Panc1 (cell line): ENCODE measurements around the gene MBNL2. TPM values are rescaled to one million over a fixed set of nuclear protein-coding genes. Genes with fewer than 3 reads are reported as not detected.

Experiments
- ATAC-seq: fragments of 200-7000 bp; cut with Tn5 transposase; 2 replicates; pipeline ENCODE4 v1.9.1; 2020; ENCODE audit warnings: mild to moderate bottlenecking, moderate library complexity
- BruUV-seq: library from RNA; stranded (reverse); fragments of 400-500 nt; replicated peaks from 2 replicates; lab custom pipeline; 2021; lab: Mats Ljungman, UMichigan
- CTCF ChIA-PET: fragments of 300-600 bp; sonication (Branson Sonifier 250); formaldehyde crosslinking; loops from one replicate; lab custom pipeline; 2022; ENCODE audit warnings: antibody characterized with exemption; lab: Charles Lee
- POLR2A ChIA-PET: fragments of 300-600 bp; sonication (Branson Sonifier 250); formaldehyde crosslinking; loops from one replicate; lab custom pipeline; 2022; ENCODE audit warnings: antibody characterized with exemption; lab: Charles Lee
- DNase-seq: peaks from one replicate; pipeline ENCODE4 v3.0.0-alpha.2; 2010; ENCODE audit warnings: low read depth, low spot score
- H3K27ac ChIP-seq: 2 replicates; pipeline ENCODE4 v1.5.1; 2011; ENCODE audit warnings: mild to moderate bottlenecking, low read length, inconsistent platforms
- H3K27me3 ChIP-seq: fragments of 200-500 bp; sonication (Bioruptor generic); 2 replicates; pipeline ENCODE4 v1.6.0; 2014; ENCODE audit warnings: low read length, inconsistent platforms; ENCODE audit not compliant: control insufficient read depth, insufficient read depth
- H3K36me3 ChIP-seq: fragments of 200-500 bp; sonication (Bioruptor generic); 2 replicates; pipeline ENCODE4 v1.5.1; 2014; ENCODE audit warnings: inconsistent platforms, mild to moderate bottlenecking, low read length, moderate library complexity; ENCODE audit not compliant: control insufficient read depth, insufficient read depth
- H3K4me1 ChIP-seq: 2 replicates; pipeline ENCODE4 v1.5.1; 2011; ENCODE audit warnings: inconsistent platforms, mild to moderate bottlenecking, low read length, moderate library complexity; ENCODE audit not compliant: control insufficient read depth, insufficient read depth
- H3K4me3 ChIP-seq, 2 experiments: 2 replicates each; pipeline ENCODE4 v1.5.1; 2011 to 2012; ENCODE audit warnings: low read depth in 2 of 2, low read length in 2 of 2, mild to moderate bottlenecking in 2 of 2, inconsistent platforms in 1 of 2, moderate library complexity in 1 of 2
- H3K9me3 ChIP-seq: fragments of 200-500 bp; sonication (Bioruptor generic); 2 replicates; pipeline ENCODE4 v1.5.1; 2014; ENCODE audit warnings: low read depth, mild to moderate bottlenecking, inconsistent platforms, low read length, moderate library complexity; ENCODE audit not compliant: control insufficient read depth, insufficient read depth
- POLR2AphosphoS5 ChIP-seq: IDR thresholded peaks from 2 replicates; pipeline ENCODE4 v1.6.1; 2012; ENCODE audit warnings: mild to moderate bottlenecking, low read depth, low read length, moderate library complexity
- SIN3A ChIP-seq: IDR thresholded peaks from 2 replicates; pipeline ENCODE4 v1.6.1; 2012; ENCODE audit warnings: low read depth, mild to moderate bottlenecking, low read length, moderate library complexity, borderline replicate concordance; ENCODE audit not compliant: insufficient read depth
- TCF7L2 ChIP-seq: IDR thresholded peaks from 2 replicates; pipeline ENCODE4 v1.6.1; 2011; ENCODE audit warnings: mild to moderate bottlenecking, low read depth, low read length, inconsistent platforms
- in situ Hi-C: cut with HindIII; loops from 2 replicates; pipeline ENCODE4 v1.10.0; 2016; ENCODE audit warnings: low sequenced_read_pairs, low pct_unique_long_range_greater_than_20kb
- intact Hi-C: fragments of 100-400 bp; cut with micrococcal nuclease; formaldehyde crosslinking; loops from one replicate; pipeline ENCODE4 v1.10.0; 2022; ENCODE audit not compliant: unreplicated experiment
- total RNA-seq: library from RNA; stranded (reverse); gene quantifications from one replicate; pipeline ENCODE4 v1.2.1, GENCODE V29; 2021; ENCODE audit not compliant: unreplicated experiment
- TF ChIP-seq, protein P1 (sequence below): fragments of 450-650 bp; IDR thresholded peaks from 2 replicates; pipeline ENCODE4 v1.5.1; 2017; ENCODE audit warnings: mild to moderate bottlenecking
- TF ChIP-seq, protein P2 (sequence below), 2 experiments: IDR thresholded peaks; 2 replicates each; pipeline ENCODE4 v1.6.1; 2011 to 2012; ENCODE audit warnings: low read depth in 2 of 2, control low read depth in 1 of 2, low read length in 1 of 2, mild to moderate bottlenecking in 1 of 2, moderate library complexity in 1 of 2; ENCODE audit not compliant: insufficient read depth in 1 of 2

Gene MBNL2
- total RNA-seq, 1 experiment from 2014 or later: 103 TPM

DNA sequence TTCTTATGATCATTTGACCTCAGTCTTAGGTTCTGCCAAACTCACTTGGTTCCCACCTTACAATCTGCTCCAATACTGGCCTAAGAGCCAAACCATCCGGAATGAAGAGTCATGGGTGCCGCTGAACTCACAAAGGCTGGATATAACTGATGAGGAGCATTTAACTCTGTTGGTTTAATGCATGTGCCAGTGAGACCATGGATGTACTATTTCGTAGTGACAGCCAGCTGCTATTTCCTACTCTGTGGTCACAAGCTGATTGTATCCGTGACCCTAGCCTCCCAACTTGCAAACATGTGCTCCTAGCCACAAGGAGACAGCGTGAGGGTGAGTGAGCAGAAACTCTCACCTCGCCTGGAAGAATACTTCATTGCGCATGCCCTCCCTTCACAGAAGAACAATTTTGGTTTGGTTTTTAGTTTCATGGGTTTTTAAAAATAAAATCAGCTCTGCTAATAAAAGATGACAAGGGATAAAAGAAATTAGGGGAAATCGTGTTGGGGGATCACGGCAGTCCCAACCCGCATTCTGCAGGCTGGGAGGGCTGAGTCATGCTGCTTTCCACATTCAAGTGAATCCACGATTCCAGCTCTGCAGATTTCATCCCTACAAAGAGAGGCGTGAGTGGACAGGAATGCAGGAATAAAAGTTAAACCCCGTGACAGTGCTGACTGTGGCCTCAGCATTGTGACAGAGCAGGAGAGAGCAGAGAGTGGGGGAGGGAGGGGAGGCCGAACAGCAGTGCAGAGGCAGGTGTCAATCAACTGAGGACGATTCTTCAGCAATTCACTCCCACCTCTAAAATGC, 145.1 kb downstream of the MBNL2 start:
- TF ChIP-seq, protein P1, sequence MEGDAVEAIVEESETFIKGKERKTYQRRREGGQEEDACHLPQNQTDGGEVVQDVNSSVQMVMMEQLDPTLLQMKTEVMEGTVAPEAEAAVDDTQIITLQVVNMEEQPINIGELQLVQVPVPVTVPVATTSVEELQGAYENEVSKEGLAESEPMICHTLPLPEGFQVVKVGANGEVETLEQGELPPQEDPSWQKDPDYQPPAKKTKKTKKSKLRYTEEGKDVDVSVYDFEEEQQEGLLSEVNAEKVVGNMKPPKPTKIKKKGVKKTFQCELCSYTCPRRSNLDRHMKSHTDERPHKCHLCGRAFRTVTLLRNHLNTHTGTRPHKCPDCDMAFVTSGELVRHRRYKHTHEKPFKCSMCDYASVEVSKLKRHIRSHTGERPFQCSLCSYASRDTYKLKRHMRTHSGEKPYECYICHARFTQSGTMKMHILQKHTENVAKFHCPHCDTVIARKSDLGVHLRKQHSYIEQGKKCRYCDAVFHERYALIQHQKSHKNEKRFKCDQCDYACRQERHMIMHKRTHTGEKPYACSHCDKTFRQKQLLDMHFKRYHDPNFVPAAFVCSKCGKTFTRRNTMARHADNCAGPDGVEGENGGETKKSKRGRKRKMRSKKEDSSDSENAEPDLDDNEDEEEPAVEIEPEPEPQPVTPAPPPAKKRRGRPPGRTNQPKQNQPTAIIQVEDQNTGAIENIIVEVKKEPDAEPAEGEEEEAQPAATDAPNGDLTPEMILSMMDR: no peak
- no peak for TF ChIP-seq SIN3A
- TF ChIP-seq, protein P2, sequence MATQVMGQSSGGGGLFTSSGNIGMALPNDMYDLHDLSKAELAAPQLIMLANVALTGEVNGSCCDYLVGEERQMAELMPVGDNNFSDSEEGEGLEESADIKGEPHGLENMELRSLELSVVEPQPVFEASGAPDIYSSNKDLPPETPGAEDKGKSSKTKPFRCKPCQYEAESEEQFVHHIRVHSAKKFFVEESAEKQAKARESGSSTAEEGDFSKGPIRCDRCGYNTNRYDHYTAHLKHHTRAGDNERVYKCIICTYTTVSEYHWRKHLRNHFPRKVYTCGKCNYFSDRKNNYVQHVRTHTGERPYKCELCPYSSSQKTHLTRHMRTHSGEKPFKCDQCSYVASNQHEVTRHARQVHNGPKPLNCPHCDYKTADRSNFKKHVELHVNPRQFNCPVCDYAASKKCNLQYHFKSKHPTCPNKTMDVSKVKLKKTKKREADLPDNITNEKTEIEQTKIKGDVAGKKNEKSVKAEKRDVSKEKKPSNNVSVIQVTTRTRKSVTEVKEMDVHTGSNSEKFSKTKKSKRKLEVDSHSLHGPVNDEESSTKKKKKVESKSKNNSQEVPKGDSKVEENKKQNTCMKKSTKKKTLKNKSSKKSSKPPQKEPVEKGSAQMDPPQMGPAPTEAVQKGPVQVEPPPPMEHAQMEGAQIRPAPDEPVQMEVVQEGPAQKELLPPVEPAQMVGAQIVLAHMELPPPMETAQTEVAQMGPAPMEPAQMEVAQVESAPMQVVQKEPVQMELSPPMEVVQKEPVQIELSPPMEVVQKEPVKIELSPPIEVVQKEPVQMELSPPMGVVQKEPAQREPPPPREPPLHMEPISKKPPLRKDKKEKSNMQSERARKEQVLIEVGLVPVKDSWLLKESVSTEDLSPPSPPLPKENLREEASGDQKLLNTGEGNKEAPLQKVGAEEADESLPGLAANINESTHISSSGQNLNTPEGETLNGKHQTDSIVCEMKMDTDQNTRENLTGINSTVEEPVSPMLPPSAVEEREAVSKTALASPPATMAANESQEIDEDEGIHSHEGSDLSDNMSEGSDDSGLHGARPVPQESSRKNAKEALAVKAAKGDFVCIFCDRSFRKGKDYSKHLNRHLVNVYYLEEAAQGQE (IDR thresholded peaks at IDR 0.05; ENCODE audit: insufficient read depth in 1 of 2, low read depth in 2 of 2, low read length in 1 of 2): no peak
- TF ChIP-seq POLR2AphosphoS5: no peak
- no peak for TF ChIP-seq TCF7L2
- H3K27ac ChIP-seq: peak overlapping the region; percentile 66
- POLR2A ChIA-PET: no interaction called here
- intact Hi-C loops (no loop called here), in situ Hi-C loops (no loop called here)
- CTCF ChIA-PET: no interaction called here
- no peak for DNase-seq
- peaks cover 25% of the 10 kb centered on the region for H3K36me3 ChIP-seq
- H3K4me3 ChIP-seq: no peak overlapping the region
- peak; percentile 54 for ATAC-seq
- H3K4me1 ChIP-seq: peaks cover 53% of the 10 kb centered on the region
- no TSS peak for BruUV-seq
- H3K27me3 ChIP-seq: no peaks in the 10 kb centered on the region
- no peaks in the 10 kb centered on the region for H3K9me3 ChIP-seq

DNA sequence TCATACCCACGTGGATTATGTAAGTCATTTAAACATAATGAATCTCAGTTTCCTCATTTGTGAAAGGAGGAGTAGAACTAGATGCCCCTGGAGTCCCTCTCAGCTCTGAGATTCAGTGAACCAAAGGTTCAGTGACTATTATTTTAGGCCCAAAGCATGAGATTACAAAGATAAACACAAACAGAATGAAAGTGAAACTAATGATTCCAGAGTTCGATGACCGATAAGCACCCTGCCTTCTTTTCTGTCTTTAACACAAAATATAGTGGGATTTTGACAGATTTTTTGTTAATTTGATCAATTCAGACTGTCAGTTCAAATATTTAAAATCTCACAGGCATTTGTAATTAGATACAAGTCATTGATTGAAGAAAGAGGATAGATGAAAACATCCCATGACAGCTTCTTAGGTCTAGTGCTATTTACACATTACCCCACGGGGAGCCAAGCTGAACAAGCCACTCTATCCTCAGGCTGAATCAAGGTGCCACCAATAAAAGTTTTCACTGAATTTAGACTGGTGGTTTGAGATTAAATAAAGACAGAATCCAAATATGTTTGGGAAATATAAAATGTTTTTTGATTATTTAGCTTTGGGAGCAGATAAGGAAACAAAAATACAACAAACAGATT, 147.2 kb downstream of the MBNL2 start:
- Histone ChIP-seq H3K4me1 (peaks cover 37% of the 10 kb centered on the region), H3K4me3 (0 out of 4 replicates have a peak overlapping the region, but pooled peaks of 1 of the 2 experiments have one; percentile 8), H3K27me3 (no peaks in the 10 kb centered on the region), H3K9me3 (no peaks in the 10 kb centered on the region), H3K36me3 (peaks cover 21% of the 10 kb centered on the region), H3K27ac (peak overlapping the region; percentile 68)
- in situ Hi-C loops (no loop called here), intact Hi-C loops (no loop called here)
- TF ChIP-seq, protein P2 (IDR thresholded peaks at IDR 0.05; ENCODE audit: insufficient read depth in 1 of 2, low read depth in 2 of 2, low read length in 1 of 2): no peak
- TF ChIP-seq, protein P1: no peak
- TF ChIP-seq POLR2AphosphoS5 (no peak), SIN3A (no peak), TCF7L2 (no peak)
- no peak for ATAC-seq
- no TSS peak for BruUV-seq
- POLR2A ChIA-PET: interaction anchor here (0.6 kb wide), 1 partner anchor 472 kb away, joined by 11 read pairs; no protein-coding TSS in a partner anchor
- DNase-seq: no peak
- CTCF ChIA-PET: no interaction called here
